Measurements from ENCODE around the gene EDEM3. TPM values are rescaled to one million over a fixed set of nuclear protein-coding genes. Genes with fewer than 3 reads are reported as not detected.

The EDEM3 gene
- 63.5 and 83.9 TPM in 2 replicates for total RNA-seq

GRCh38 chr1:184754476-184755225, at the start of gene EDEM3:
Gene EDEM3 (minus strand): TSS chr1:184754858. CDS start chr1:184754646, 212 bp downstream.

Other genes starting within 250 kb of the EDEM3 start
- gene NIBAN1, start 219.7 kb upstream of the EDEM3 start, total RNA-seq, result 7.5 and 11.1 TPM in 2 replicates